Muscle layer of duodenum (tissue), 2 donors: ENCODE data around the gene SUFU.
A peak's percentile ranks its signal among the peaks of the same experiment; 100 is the strongest.
"Not testable (repeated sequence)": the region's sequence is repeated elsewhere in the genome, so short reads cannot be mapped to it uniquely, and the experiment has no call there.

Experiments
- H3K27ac ChIP-seq: one replicate; pipeline ENCODE4 v1.7.0; 2013; ENCODE audit warnings: mild to moderate bottlenecking, low read length
- H3K27me3 ChIP-seq: one replicate; pipeline ENCODE4 v1.7.0; 2013; ENCODE audit warnings: low read depth, mild to moderate bottlenecking, control low read depth, low read length
- H3K36me3 ChIP-seq, 2 donors: one replicate each; pipeline ENCODE4 v1.7.0; 2013; ENCODE audit warnings: low read length in 2 of 2, control low read depth in 1 of 2, mild to moderate bottlenecking in 1 of 2; ENCODE audit not compliant: insufficient read depth in 2 of 2, control insufficient read depth in 1 of 2
- H3K4me1 ChIP-seq, 2 donors: one replicate each; pipeline ENCODE4 v1.7.0; 2013; ENCODE audit warnings: low read length in 2 of 2, mild to moderate bottlenecking in 2 of 2, control low read depth in 1 of 2, moderate library complexity in 1 of 2; ENCODE audit not compliant: insufficient read depth in 2 of 2, control insufficient read depth in 1 of 2
- H3K4me3 ChIP-seq, 2 donors: one replicate each; pipeline ENCODE4 v1.7.0; 2013; ENCODE audit warnings: low read length in 2 of 2, low read depth in 1 of 2, mild to moderate bottlenecking in 1 of 2
- H3K9me3 ChIP-seq, 2 donors: one replicate each; pipeline ENCODE4 v1.7.0; 2013; ENCODE audit warnings: low read length in 2 of 2, control low read depth in 1 of 2, mild to moderate bottlenecking in 1 of 2; ENCODE audit not compliant: control insufficient read depth in 1 of 2
- donor health status: healthy.

The SUFU gene

GRCh38 chr10:102658802-102659201, 155.0 kb downstream of the SUFU start:
- peaks cover 28 to 49% of the 10 kb centered on the region in 2 donors for H3K36me3 ChIP-seq
- H3K4me1 ChIP-seq, result peaks cover 8 to 23% of the 10 kb centered on the region in 2 donors
- H3K9me3 ChIP-seq, result no peaks in the 10 kb centered on the region
- H3K27ac ChIP-seq, result peak overlapping the region; percentile 23
- no peaks in the 10 kb centered on the region for H3K27me3 ChIP-seq
- no peak overlapping the region for H3K4me3 ChIP-seq

GRCh38 chr10:102660888-102661657, 157.3 kb downstream of the SUFU start:
- Histone ChIP-seq H3K27ac (no peak overlapping the region), H3K27me3 (no peaks in the 10 kb centered on the region), H3K4me1 (peaks cover 8 to 22% of the 10 kb centered on the region in 2 donors), H3K36me3 (peaks cover 10 to 29% of the 10 kb centered on the region in 2 donors), H3K9me3 (no peaks in the 10 kb centered on the region), H3K4me3 (peak overlapping the region in 1 of 2 donors; percentile 3)

- H3K4me1 ChIP-seq, result peaks cover 8 to 22% of the 10 kb centered on the region in 2 donors
- no peak overlapping the region for H3K4me3 ChIP-seq
- no peaks in the 10 kb centered on the region for H3K27me3 ChIP-seq
- peaks cover 6 to 23% of the 10 kb centered on the region in 2 donors for H3K36me3 ChIP-seq
- H3K9me3 ChIP-seq, result no peaks in the 10 kb centered on the region
- H3K27ac ChIP-seq, result no peak overlapping the region
Observed at GRCh38 chr10:102661658-102662028, 157.9 kb downstream of the SUFU start.

- Histone ChIP-seq H3K4me1 (peaks cover 6% of the 10 kb centered on the region in 2 donors), H3K9me3 (no peaks in the 10 kb centered on the region), H3K4me3 (no peak overlapping the region), H3K27ac (no peak overlapping the region), H3K36me3 (no peaks in the 10 kb centered on the region), H3K27me3 (no peaks in the 10 kb centered on the region)
Observed at GRCh38 chr10:102665904-102666509, 162.2 kb downstream of the SUFU start.

GRCh38 chr10:102667411-102667810, 163.6 kb downstream of the SUFU start:
- not testable (repeated sequence) for H3K4me3 ChIP-seq, H3K27me3 ChIP-seq, H3K27ac ChIP-seq, H3K4me1 ChIP-seq, H3K36me3 ChIP-seq, H3K9me3 ChIP-seq

GRCh38 chr10:102668326-102669107, 164.7 kb downstream of the SUFU start:
- Histone ChIP-seq H3K9me3 (no peaks in the 10 kb centered on the region), H3K36me3 (no peaks in the 10 kb centered on the region), H3K4me1 (peaks cover 4 to 10% of the 10 kb centered on the region in 2 donors), H3K27ac (no peak overlapping the region), H3K4me3 (no peak overlapping the region), H3K27me3 (no peaks in the 10 kb centered on the region)

GRCh38 chr10:102669206-102670064, 165.7 kb downstream of the SUFU start:
- Histone ChIP-seq H3K4me3 (no peak overlapping the region), H3K36me3 (no peaks in the 10 kb centered on the region), H3K27ac (peak overlapping the region; percentile 45), H3K27me3 (no peaks in the 10 kb centered on the region), H3K4me1 (peaks cover 13 to 16% of the 10 kb centered on the region in 2 donors), H3K9me3 (no peaks in the 10 kb centered on the region)

- no peaks in the 10 kb centered on the region for H3K27me3 ChIP-seq
- H3K4me3 ChIP-seq, result no peak overlapping the region
- H3K9me3 ChIP-seq, result no peaks in the 10 kb centered on the region
- no peak overlapping the region for H3K27ac ChIP-seq
- H3K4me1 ChIP-seq, result peaks cover 20 to 24% of the 10 kb centered on the region in 2 donors
- no peaks in the 10 kb centered on the region for H3K36me3 ChIP-seq
Observed at GRCh38 chr10:102670065-102670670, 166.4 kb downstream of the SUFU start.

GRCh38 chr10:102670871-102671434, 167.2 kb downstream of the SUFU start:
- peaks cover 28 to 30% of the 10 kb centered on the region in 2 donors for H3K4me1 ChIP-seq
- no peaks in the 10 kb centered on the region for H3K36me3 ChIP-seq
- no peaks in the 10 kb centered on the region for H3K9me3 ChIP-seq
- no peak overlapping the region for H3K4me3 ChIP-seq
- no peak overlapping the region for H3K27ac ChIP-seq
- no peaks in the 10 kb centered on the region for H3K27me3 ChIP-seq

- H3K27me3 ChIP-seq, result no peaks in the 10 kb centered on the region
- peak overlapping the region; percentile 56 to 60 for H3K4me3 ChIP-seq
- no peaks in the 10 kb centered on the region for H3K9me3 ChIP-seq
- peaks cover 30 to 42% of the 10 kb centered on the region in 2 donors for H3K4me1 ChIP-seq
- peak overlapping the region; percentile 89 for H3K27ac ChIP-seq
- H3K36me3 ChIP-seq, result no peaks in the 10 kb centered on the region
Observed at GRCh38 chr10:102673236-102673818, 169.6 kb downstream of the SUFU start.
